Activated naive CD8-positive, alpha-beta T cell treated with anti-CD3 and anti-CD28 coated beads, Interleukin-2, amount 10 ng/mL, durations not matched to agents 7 days and 5 days (primary cell): ENCODE data around the gene RRM2. TPM values are rescaled to one million over a fixed set of nuclear protein-coding genes. Genes with fewer than 3 reads are reported as not detected.
A peak's percentile ranks its signal among the peaks of the same experiment; 100 is the strongest.
"Not testable (repeated sequence)": the region's sequence is repeated elsewhere in the genome, so short reads cannot be mapped to it uniquely, and the experiment has no call there.

Source experiments
- ATAC-seq: fragments of 150-1000 bp; cut with Tn5 transposase; one replicate; pipeline ENCODE4 v1.10.0; 2021; ENCODE audit warnings: low read depth, moderate library complexity
- POLR2A ChIA-PET: fragments of 350-600 bp; sonication (Branson Sonifier 250); formaldehyde crosslinking; loops from one replicate; lab custom pipeline; 2021; ENCODE audit warnings: antibody characterized with exemption; lab: Charles Lee
- DNase-seq: peaks from one replicate; pipeline ENCODE4 v3.0.0; 2021
- H3K27ac Mint-ChIP-seq: one replicate; pipeline ENCODE4 v1.8.0; 2022; ENCODE audit warnings: mild to moderate bottlenecking, mixed read lengths
- H3K27me3 Mint-ChIP-seq: one replicate; pipeline ENCODE4 v1.8.0; 2022; ENCODE audit warnings: mild to moderate bottlenecking, moderate library complexity, mixed read lengths
- H3K36me3 Mint-ChIP-seq: one replicate; pipeline ENCODE4 v1.8.0; 2021; ENCODE audit warnings: mild to moderate bottlenecking, mixed read lengths
- H3K4me1 Mint-ChIP-seq: one replicate; pipeline ENCODE4 v1.8.0; 2021; ENCODE audit warnings: mixed read lengths
- H3K4me3 Mint-ChIP-seq: one replicate; pipeline ENCODE4 v1.8.0; 2022; ENCODE audit warnings: mild to moderate bottlenecking, moderate library complexity, mixed read lengths
- H3K9me3 Mint-ChIP-seq: one replicate; pipeline ENCODE4 v1.8.0; 2021; ENCODE audit warnings: mixed read lengths
- total RNA-seq, 2 experiments: library from RNA; stranded (reverse); gene quantifications; one replicate each; pipeline ENCODE4 v1.2.3, GENCODE V29; 2021

The RRM2 gene
- total RNA-seq, 2 experiments from 2014 or later: 320 to 355 TPM

DNA sequence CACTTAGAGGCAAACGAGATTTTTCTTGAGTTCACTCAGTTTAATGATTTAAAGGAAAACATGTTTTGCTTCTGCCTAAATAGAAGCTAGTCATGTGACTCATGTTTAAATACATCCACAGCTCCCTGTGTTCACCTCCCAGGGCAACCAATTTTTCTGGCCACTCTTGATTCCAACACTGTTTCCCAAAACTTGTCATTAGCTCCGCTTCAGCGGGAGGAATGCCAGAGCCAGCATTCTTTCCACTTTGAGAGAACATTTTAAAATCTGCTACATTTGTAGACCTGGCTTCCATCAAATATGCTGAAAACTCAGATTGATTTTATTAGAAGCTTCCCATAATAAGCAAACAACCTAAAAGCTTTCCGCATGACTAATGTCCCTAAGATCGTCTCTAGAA, 39.5 kb upstream of the RRM2 start:
- Mint-ChIP-seq H3K36me3 (no peaks in the 10 kb centered on the region), H3K27ac (no peak overlapping the region), H3K9me3 (no peaks in the 10 kb centered on the region), H3K4me1 (peaks cover 12% of the 10 kb centered on the region), H3K4me3 (no peak overlapping the region), H3K27me3 (peaks cover 75% of the 10 kb centered on the region)
- no peak for ATAC-seq
- no peak for DNase-seq
- POLR2A ChIA-PET: no interaction called here

DNA sequence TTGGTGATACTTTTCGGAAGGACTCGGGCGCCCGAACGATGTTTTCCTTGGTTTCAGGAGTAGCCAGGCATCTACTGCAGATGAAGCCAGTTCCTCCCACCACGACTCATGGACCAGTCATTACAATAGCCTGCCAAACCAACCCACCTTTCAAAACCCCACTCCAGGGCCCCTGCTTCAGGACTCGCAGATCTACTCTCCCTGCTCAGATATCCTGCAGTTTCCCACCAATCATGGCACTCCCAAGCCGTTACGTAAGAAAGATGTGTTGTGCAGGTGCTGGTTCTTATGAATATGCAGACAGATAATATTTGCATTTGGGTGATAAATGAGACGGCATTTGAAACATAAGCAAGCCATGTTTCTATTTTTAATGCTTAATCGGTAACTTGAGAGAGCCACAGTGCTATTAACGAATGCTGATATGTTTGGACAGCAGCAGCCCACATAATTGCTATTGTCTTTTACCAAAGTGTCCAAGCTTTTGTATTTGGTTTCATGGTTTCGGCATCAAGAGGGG, 38.8 kb upstream of the RRM2 start:
- peaks cover 74% of the 10 kb centered on the region for H3K27me3 Mint-ChIP-seq
- no peaks in the 10 kb centered on the region for H3K36me3 Mint-ChIP-seq
- no peak for DNase-seq
- POLR2A ChIA-PET: no interaction called here
- no peak overlapping the region for H3K27ac Mint-ChIP-seq
- ATAC-seq: no peak
- no peaks in the 10 kb centered on the region for H3K9me3 Mint-ChIP-seq
- H3K4me1 Mint-ChIP-seq: peaks cover 12% of the 10 kb centered on the region
- H3K4me3 Mint-ChIP-seq: no peak overlapping the region

DNA sequence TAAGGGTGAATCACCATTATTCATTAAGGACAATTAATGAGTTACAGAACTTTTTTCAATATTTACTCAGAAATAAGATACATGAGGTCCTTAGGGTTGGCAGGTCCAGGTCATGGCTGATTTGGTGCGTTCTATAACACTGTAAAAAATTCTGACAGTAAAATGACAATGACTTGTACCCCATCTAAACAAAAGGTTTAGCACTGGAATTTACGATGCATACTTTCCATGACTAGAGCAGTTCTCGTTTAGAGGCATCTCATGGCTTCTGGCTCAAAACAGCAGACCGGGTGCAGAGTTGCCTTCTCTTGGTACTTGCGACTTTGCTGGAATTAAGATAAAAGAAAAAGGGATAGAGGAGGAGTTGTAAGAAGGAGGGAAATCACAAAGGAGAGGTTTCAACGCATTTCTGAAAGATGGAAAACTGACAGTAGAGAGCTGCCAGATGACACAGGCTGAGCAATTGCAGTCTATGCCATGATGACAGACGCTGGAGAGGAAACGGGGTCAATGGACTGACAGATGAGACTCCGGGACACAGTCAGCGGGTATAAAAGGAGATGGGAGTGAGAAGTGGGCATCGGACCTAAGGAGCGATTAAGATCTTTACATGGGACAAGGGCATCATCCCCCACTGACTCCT, 38.2 kb upstream of the RRM2 start:
- ATAC-seq: no peak
- Mint-ChIP-seq H3K4me1 (peaks cover 8% of the 10 kb centered on the region), H3K9me3 (no peaks in the 10 kb centered on the region), H3K27ac (no peak overlapping the region), H3K27me3 (peaks cover 73% of the 10 kb centered on the region), H3K4me3 (no peak overlapping the region), H3K36me3 (no peaks in the 10 kb centered on the region)
- POLR2A ChIA-PET: no interaction called here
- DNase-seq: no peak

DNA sequence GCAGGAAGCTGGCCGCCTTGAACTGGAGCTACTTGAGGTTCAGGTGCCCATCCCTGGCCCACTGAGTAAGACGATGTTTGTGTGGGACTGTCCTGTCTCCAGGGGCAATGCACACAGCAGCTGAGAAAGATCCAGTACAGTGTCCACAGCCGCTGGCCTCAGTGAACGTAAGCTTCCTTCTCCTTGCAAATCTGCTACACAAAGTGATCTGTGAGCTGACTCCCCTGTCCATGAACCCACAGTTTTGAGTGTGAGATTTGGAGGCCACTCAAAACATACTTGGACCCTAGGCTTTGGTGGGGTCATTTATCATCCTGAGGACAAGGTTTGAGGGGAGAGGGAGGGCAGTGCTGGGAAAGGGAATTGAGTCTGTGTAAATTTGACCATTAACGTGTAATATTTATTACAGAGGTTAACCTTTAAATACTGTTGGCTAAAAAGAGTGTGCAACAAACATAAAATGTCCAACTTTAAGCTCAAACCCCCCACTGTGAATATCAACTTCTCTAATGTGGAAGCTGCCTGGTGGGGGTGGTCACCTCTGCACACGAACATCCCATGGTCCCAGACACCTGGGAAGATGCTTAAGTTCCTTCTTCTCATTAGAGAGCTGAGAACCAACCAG, 37.4 kb upstream of the RRM2 start:
- no peak overlapping the region for H3K27ac Mint-ChIP-seq
- no peak overlapping the region for H3K4me3 Mint-ChIP-seq
- ATAC-seq: no peak
- H3K27me3 Mint-ChIP-seq: peaks cover 81% of the 10 kb centered on the region
- no peak for DNase-seq
- no peaks in the 10 kb centered on the region for H3K9me3 Mint-ChIP-seq
- H3K36me3 Mint-ChIP-seq: no peaks in the 10 kb centered on the region
- peaks cover 8% of the 10 kb centered on the region for H3K4me1 Mint-ChIP-seq
- POLR2A ChIA-PET: no interaction called here

DNA sequence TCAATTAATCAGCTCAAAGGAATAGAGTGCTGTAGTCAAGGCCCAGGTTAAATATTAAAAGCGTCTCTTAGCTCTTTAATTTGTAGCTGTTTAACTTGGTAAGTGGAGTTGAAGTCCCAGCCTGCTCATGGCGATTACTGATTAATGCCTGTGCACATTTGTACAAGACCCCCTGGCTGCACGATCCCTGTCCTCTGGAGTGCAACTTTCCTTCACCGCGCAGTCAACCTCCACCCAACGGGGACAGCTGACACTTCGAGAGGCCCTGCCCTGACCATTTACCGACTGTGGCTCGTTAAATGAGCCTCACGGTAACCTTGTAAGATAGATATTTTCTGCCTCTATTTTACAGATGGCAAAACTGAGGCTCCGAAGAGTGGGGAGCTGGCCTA, 36.9 kb upstream of the RRM2 start:
- POLR2A ChIA-PET: no interaction called here
- peaks cover 9% of the 10 kb centered on the region for H3K4me1 Mint-ChIP-seq
- H3K27me3 Mint-ChIP-seq: peaks cover 86% of the 10 kb centered on the region
- H3K36me3 Mint-ChIP-seq: no peaks in the 10 kb centered on the region
- H3K9me3 Mint-ChIP-seq: no peaks in the 10 kb centered on the region
- DNase-seq (no peak), ATAC-seq (no peak)
- no peak overlapping the region for H3K4me3 Mint-ChIP-seq
- H3K27ac Mint-ChIP-seq: no peak overlapping the region

DNA sequence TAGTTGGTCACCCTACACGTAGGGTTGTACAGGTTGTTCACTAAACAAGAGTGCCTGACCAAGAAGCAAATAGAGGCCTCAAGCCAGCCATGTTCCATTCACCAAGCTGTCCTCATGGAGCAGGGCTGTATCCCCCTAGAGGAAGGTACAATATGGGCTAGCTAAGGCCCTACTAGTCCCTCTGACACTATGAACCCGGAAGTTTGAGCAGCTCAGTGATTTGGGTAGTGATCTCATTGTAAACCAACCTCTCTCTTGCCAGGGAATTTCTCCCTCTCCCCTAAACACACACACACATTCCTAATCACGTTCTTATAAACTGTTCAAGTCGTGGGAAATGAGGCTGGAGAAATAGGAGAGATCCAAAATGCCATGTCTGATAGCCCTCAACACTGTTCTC, 35.6 kb upstream of the RRM2 start:
- Mint-ChIP-seq H3K4me3 (no peak overlapping the region), H3K36me3 (no peaks in the 10 kb centered on the region), H3K27ac (no peak overlapping the region), H3K27me3 (peaks cover 81% of the 10 kb centered on the region), H3K9me3 (peaks cover under 1% of the 10 kb centered on the region), H3K4me1 (peaks cover 6% of the 10 kb centered on the region)
- ATAC-seq (no peak), DNase-seq (no peak)
- POLR2A ChIA-PET: no interaction called here

DNA sequence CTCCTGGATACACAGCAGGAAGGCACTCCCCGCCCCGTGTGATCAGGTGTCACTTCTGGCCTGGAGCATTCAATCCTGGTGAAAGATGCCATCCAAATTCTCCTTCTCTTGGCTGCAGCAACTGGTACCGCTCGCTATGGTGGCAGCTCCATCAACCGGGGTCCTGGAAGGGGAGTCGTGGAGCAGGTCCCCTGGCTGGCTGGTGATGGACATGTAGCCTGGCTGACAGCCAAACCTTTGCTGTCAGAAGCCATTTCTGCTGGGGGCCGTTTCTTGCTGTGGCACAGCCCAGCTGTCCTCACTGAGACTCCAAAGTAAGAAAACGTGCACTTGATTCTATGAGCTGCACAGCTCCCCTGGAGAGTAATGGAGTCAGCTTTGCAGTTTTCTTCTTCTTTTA, 35.2 kb upstream of the RRM2 start:
- POLR2A ChIA-PET: no interaction called here
- no peak for DNase-seq
- ATAC-seq: no peak
- H3K9me3 Mint-ChIP-seq: peaks cover 2% of the 10 kb centered on the region
- peaks cover 81% of the 10 kb centered on the region for H3K27me3 Mint-ChIP-seq
- H3K4me3 Mint-ChIP-seq: no peak overlapping the region
- H3K4me1 Mint-ChIP-seq: peaks cover 6% of the 10 kb centered on the region
- H3K27ac Mint-ChIP-seq: no peak overlapping the region
- H3K36me3 Mint-ChIP-seq: no peaks in the 10 kb centered on the region

DNA sequence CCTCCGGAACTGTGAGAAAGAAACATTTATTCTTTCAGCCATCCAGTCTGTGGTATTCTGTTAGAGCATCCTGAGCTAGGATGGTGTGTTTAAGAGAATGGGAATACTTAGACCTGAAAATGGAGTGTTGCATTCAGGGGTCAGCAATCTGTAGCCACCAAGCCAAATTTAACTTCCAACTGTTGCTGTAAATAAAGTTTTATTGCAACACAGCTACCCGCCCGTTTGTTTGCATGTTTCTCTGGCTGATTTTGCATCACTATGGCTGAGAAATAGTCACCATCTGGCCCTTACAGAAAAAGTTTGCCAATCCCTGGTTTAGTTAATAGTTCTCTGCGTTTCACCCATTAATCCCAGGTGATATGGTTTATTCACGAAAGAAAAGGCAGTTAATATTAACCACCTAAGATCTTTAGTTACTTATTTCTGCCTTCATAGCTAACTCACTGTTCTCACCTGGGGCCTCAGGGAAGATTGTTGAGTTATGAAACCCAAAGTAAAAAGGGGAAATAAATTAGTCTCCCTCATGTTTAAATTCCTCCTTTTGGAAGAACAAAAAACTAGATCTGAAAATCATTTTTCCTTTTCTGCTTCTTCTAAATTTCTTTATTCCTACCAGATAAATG, 32.9 kb upstream of the RRM2 start:
- no peak overlapping the region for H3K4me3 Mint-ChIP-seq
- ATAC-seq (no peak), DNase-seq (no peak)
- no peaks in the 10 kb centered on the region for H3K36me3 Mint-ChIP-seq
- peaks cover 10% of the 10 kb centered on the region for H3K4me1 Mint-ChIP-seq
- peaks cover 5% of the 10 kb centered on the region for H3K9me3 Mint-ChIP-seq
- peaks cover 76% of the 10 kb centered on the region for H3K27me3 Mint-ChIP-seq
- POLR2A ChIA-PET: interaction anchor here (2.9 kb wide), 1 partner anchor 16 kb away, joined by 11 read pairs; no protein-coding TSS in a partner anchor
- no peak overlapping the region for H3K27ac Mint-ChIP-seq

DNA sequence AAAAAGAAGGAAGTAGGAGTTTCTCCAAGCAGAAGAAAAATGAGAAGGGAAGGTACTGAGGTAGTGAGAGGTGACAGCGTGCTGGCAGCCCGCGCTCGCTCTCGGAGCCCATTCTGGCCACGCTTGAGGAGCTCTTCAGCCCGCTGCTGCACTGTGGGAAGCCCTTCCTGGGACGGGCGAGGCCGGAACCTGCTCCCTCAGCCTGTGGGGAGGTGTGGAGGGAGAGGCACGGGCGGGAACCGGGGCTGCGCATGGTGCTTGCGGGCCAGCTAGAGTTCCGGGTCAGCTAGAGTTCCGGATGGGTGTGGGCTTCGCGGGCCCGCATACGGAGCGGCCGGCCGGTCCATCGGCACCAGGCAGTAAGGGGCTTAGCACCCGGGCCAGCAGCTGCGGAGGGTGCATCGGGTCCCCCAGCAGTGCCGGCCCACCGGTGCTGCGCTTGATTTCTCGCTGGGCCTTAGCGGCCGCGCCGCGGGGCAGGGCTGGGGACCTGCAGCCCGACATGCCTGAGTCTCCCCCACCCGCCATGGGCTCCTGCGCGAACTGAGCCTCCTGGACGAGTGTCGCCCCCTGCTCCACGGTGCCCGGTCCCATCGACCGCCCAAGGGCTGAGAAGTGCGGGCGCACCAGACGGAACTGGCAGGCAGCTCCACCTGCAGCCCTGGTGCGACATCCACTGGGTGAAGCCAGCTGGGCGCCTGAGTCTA, 31.2 kb upstream of the RRM2 start:
- Mint-ChIP-seq H3K36me3 (no peaks in the 10 kb centered on the region), H3K27ac (no peak overlapping the region), H3K9me3 (peaks cover 5% of the 10 kb centered on the region), H3K27me3 (peaks cover 76% of the 10 kb centered on the region), H3K4me1 (peaks cover 8% of the 10 kb centered on the region), H3K4me3 (peak overlapping the region; percentile 84)
- POLR2A ChIA-PET: interaction anchor here (2.9 kb wide), 1 partner anchor 18 kb away, joined by 11 read pairs; no protein-coding TSS in a partner anchor
- DNase-seq (peak; percentile 56), ATAC-seq (peak; percentile 67)

DNA sequence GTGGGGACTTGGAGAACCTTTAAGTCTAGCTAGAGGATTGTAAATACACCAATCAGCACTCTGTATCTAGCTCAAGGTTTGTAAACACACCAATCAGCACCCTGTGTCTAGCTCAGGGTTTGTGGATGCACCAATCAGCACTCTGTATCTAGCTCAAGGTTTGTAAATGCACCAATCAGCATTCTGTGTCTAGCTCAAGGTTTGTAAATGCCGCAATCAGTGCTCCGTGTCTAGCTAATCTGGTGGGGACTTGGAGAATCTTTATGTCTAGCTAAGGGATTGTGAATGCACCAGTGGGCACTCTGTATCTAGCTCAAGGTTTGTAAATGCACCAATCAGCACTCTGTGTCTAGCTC, 30.7 kb upstream of the RRM2 start:
- DNase-seq, H3K36me3 Mint-ChIP-seq, ATAC-seq, H3K4me1 Mint-ChIP-seq, H3K9me3 Mint-ChIP-seq, H3K27ac Mint-ChIP-seq: not testable (repeated sequence)
- H3K27me3 Mint-ChIP-seq: peaks cover 71% of the 10 kb centered on the region
- POLR2A ChIA-PET: interaction anchor here (2.9 kb wide), 1 partner anchor 18 kb away, joined by 11 read pairs; no protein-coding TSS in a partner anchor
- peak overlapping the region; percentile 84 for H3K4me3 Mint-ChIP-seq

DNA sequence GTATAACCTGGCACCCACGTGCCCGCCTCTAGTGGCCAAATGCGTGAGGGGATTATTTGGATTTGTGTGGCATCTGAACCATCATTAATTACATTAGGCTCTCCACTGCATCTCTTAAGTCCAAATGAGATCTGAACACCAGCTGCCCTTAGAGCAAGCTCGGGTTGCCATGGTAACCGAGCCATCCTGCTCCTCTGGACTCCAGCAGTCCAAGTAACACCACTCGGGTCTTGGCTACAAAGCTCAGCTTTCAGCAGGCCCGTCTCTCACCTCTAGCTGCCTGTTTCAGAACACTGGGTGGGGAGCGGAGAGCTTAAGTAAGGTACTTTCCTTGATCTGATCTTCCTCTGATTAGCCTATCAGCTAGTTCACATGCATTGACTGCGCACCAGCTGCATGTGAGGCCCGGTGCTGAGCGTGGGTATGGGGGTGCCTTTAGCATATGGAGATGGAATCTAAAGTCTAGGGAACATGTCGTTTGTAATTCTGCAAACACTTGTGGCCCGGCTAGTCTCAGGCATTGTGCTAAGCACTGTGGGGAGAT, 28.2 kb upstream of the RRM2 start:
- H3K27me3 Mint-ChIP-seq: peaks cover 57% of the 10 kb centered on the region
- ATAC-seq: no peak
- POLR2A ChIA-PET: interaction anchor here (0.7 kb wide), 1 partner anchor 23 kb away, joined by 3 read pairs; no protein-coding TSS in a partner anchor

DNA sequence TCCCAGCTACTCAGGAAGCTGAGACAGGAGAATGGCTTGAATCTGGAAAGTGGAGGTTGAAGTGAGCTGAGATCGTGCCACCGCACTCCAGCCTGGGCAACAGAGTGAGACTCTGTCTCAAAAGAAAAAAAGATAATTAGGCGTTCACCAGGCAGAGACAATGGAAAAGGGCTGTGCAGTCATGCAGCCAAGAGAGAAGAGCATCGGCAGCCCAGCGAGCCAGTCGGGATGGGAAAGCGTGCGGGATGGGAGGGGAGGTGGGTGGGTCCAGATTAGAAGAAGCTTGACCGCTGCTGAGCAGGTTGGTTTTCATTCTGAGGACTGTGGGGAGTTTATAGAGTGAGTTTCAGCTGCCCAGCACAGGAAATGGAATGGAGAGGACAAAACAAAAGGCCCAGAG, 27.4 kb upstream of the RRM2 start:
- DNase-seq: no peak
- Mint-ChIP-seq H3K9me3 (peaks cover 5% of the 10 kb centered on the region), H3K36me3 (no peaks in the 10 kb centered on the region), H3K27ac (no peak overlapping the region), H3K4me1 (peaks cover 8% of the 10 kb centered on the region), H3K4me3 (no peak overlapping the region), H3K27me3 (peaks cover 52% of the 10 kb centered on the region)
- no peak for ATAC-seq
- POLR2A ChIA-PET: no interaction called here

More for the DNA sequence above, 28.2 kb upstream of the RRM2 start:
- H3K27ac Mint-ChIP-seq: no peak overlapping the region
- DNase-seq: no peak
- H3K4me3 Mint-ChIP-seq: no peak overlapping the region
- H3K9me3 Mint-ChIP-seq: peaks cover 5% of the 10 kb centered on the region
- no peaks in the 10 kb centered on the region for H3K36me3 Mint-ChIP-seq
- peaks cover 8% of the 10 kb centered on the region for H3K4me1 Mint-ChIP-seq

DNA sequence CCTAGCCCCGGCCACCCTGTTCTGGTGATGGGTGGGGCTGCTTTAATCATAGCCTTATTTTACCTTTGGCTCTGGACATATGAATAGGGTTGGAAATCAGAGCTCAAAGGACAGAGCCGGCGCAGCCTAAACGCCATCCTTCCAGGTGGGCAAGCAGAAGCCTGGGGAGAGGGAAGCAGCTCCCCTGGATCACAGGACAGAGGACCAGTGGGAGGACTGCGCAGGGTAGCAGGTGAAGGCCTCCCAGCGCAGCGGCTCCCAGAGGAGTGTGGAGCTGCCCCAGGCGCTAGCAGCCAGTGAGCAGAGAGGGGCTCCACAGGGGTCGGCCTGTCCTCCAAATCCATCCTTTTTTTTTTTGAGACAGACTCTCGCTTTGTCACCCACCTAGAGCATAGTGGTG, 25.9 kb upstream of the RRM2 start:
- H3K27ac Mint-ChIP-seq: no peak overlapping the region
- POLR2A ChIA-PET: interaction anchor here (0.6 to 1.6 kb wide), 3 partner anchors 22 to 369 kb away, joined by 3 to 6 read pairs (median 3); no protein-coding TSS in a partner anchor
- no peak overlapping the region for H3K4me3 Mint-ChIP-seq
- H3K36me3 Mint-ChIP-seq: no peaks in the 10 kb centered on the region
- peaks cover 3% of the 10 kb centered on the region for H3K4me1 Mint-ChIP-seq
- DNase-seq (no peak), ATAC-seq (no peak)
- peaks cover 5% of the 10 kb centered on the region for H3K9me3 Mint-ChIP-seq
- peaks cover 48% of the 10 kb centered on the region for H3K27me3 Mint-ChIP-seq
